ENCODE measurements around the gene CACNA1C. TPM values are rescaled to one million over a fixed set of nuclear protein-coding genes. Genes with fewer than 3 reads are reported as not detected.

The CACNA1C gene
- total and polyA plus RNA-seq, 2 donors = 0.71 TPM

DNA sequence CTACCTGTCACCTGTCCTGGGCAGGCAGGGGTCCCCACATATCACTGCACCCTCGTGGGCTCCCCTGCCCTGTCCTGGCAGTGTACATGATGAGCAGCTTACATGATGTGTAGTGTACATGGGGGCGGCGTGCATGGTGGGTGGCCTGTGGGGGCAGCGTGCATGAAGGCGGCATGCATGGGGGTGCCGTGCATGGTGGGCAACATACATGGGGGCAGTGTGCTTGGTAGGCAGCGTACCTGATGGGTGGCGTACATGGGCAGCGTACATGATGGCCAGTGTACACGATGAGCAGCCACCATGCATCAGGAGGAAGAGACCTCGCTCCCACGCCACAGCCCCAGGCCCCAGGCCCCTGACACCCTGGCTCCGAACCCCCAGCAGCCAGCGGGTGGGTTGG lies 266.3 kb downstream of the CACNA1C start:
- H3K27ac ChIP-seq (ENCODE audit: low read depth in 1 of 2, low read length in 1 of 2) = no peak overlapping the region
- no peaks in the 10 kb centered on the region for H3K27me3 ChIP-seq (ENCODE audit: control insufficient read depth in 2 of 2, insufficient read depth in 1 of 2, low read length in 1 of 2)
- 98% methylated on average over 14 of the region's 14 CpGs for WGBS
- no peaks in the 10 kb centered on the region for H3K36me3 ChIP-seq (ENCODE audit: control insufficient read depth in 2 of 2, insufficient read depth in 2 of 2, low read length in 1 of 2)
- H3K9me3 ChIP-seq (ENCODE audit: control insufficient read depth in 2 of 2, insufficient read depth in 1 of 2, low read length in 1 of 2) = no peaks in the 10 kb centered on the region
- H3K4me1 ChIP-seq (ENCODE audit: control insufficient read depth in 2 of 2, insufficient read depth in 2 of 2, low read length in 2 of 2) = peaks cover 0 to 10% of the 10 kb centered on the region in 2 donors
- no peak for DNase-seq (ENCODE audit: low read depth in 6 of 9, low spot score in 9 of 9)
- H3K4me3 ChIP-seq (ENCODE audit: low read length in 2 of 2) = no peak overlapping the region

GRCh38 chr12:2319737-2320506 lies 267.1 kb downstream of the CACNA1C start:
- Histone ChIP-seq H3K9me3 (ENCODE audit: control insufficient read depth in 2 of 2, insufficient read depth in 1 of 2, low read length in 1 of 2) (no peaks in the 10 kb centered on the region), H3K4me1 (ENCODE audit: control insufficient read depth in 2 of 2, insufficient read depth in 2 of 2, low read length in 2 of 2) (peaks cover 3 to 18% of the 10 kb centered on the region in 2 donors), H3K27ac (ENCODE audit: low read depth in 1 of 2, low read length in 1 of 2) (no peak overlapping the region), H3K4me3 (ENCODE audit: low read length in 2 of 2) (no peak overlapping the region), H3K36me3 (ENCODE audit: control insufficient read depth in 2 of 2, insufficient read depth in 2 of 2, low read length in 1 of 2) (no peaks in the 10 kb centered on the region), H3K27me3 (ENCODE audit: control insufficient read depth in 2 of 2, insufficient read depth in 1 of 2, low read length in 1 of 2) (no peaks in the 10 kb centered on the region)
- no peak for DNase-seq (ENCODE audit: low read depth in 6 of 9, low spot score in 9 of 9)
- whole genome bisulfite sequencing = 88% methylated on average over 6 of the region's 6 CpGs

GRCh38 chr12:2320841-2321240 lies 268.1 kb downstream of the CACNA1C start:
- Histone ChIP-seq H3K9me3 (ENCODE audit: control insufficient read depth in 2 of 2, insufficient read depth in 1 of 2, low read length in 1 of 2) (no peaks in the 10 kb centered on the region), H3K27ac (ENCODE audit: low read depth in 1 of 2, low read length in 1 of 2) (no peak overlapping the region), H3K27me3 (ENCODE audit: control insufficient read depth in 2 of 2, insufficient read depth in 1 of 2, low read length in 1 of 2) (no peaks in the 10 kb centered on the region), H3K4me3 (ENCODE audit: low read length in 2 of 2) (no peak overlapping the region), H3K36me3 (ENCODE audit: control insufficient read depth in 2 of 2, insufficient read depth in 2 of 2, low read length in 1 of 2) (no peaks in the 10 kb centered on the region), H3K4me1 (ENCODE audit: control insufficient read depth in 2 of 2, insufficient read depth in 2 of 2, low read length in 2 of 2) (peaks cover 3 to 18% of the 10 kb centered on the region in 2 donors)
- DNase-seq (ENCODE audit: low read depth in 6 of 9, low spot score in 9 of 9) = no peak
- 90% methylated on average over 4 of the region's 4 CpGs for WGBS

- WGBS = 57% methylated on average over 14 of the region's 14 CpGs
- Histone ChIP-seq H3K9me3 (ENCODE audit: control insufficient read depth in 2 of 2, insufficient read depth in 1 of 2, low read length in 1 of 2) (no peaks in the 10 kb centered on the region), H3K4me3 (ENCODE audit: low read length in 2 of 2) (no peak overlapping the region), H3K27ac (ENCODE audit: low read depth in 1 of 2, low read length in 1 of 2) (no peak overlapping the region), H3K27me3 (ENCODE audit: control insufficient read depth in 2 of 2, insufficient read depth in 1 of 2, low read length in 1 of 2) (no peaks in the 10 kb centered on the region), H3K36me3 (ENCODE audit: control insufficient read depth in 2 of 2, insufficient read depth in 2 of 2, low read length in 1 of 2) (no peaks in the 10 kb centered on the region), H3K4me1 (ENCODE audit: control insufficient read depth in 2 of 2, insufficient read depth in 2 of 2, low read length in 2 of 2) (peaks cover 3 to 18% of the 10 kb centered on the region in 2 donors)
- no peak for DNase-seq (ENCODE audit: low read depth in 6 of 9, low spot score in 9 of 9)
Observed at GRCh38 chr12:2322554-2323120, 269.9 kb downstream of the CACNA1C start.

- Histone ChIP-seq H3K27me3 (ENCODE audit: control insufficient read depth in 2 of 2, insufficient read depth in 1 of 2, low read length in 1 of 2) (no peaks in the 10 kb centered on the region), H3K4me1 (ENCODE audit: control insufficient read depth in 2 of 2, insufficient read depth in 2 of 2, low read length in 2 of 2) (peaks cover 3 to 18% of the 10 kb centered on the region in 2 donors), H3K36me3 (ENCODE audit: control insufficient read depth in 2 of 2, insufficient read depth in 2 of 2, low read length in 1 of 2) (no peaks in the 10 kb centered on the region), H3K9me3 (ENCODE audit: control insufficient read depth in 2 of 2, insufficient read depth in 1 of 2, low read length in 1 of 2) (no peaks in the 10 kb centered on the region), H3K27ac (ENCODE audit: low read depth in 1 of 2, low read length in 1 of 2) (no peak overlapping the region), H3K4me3 (ENCODE audit: low read length in 2 of 2) (no peak overlapping the region)
- DNase-seq (ENCODE audit: low read depth in 6 of 9, low spot score in 9 of 9) = no peak
- WGBS = 85% methylated on average over 9 of the region's 9 CpGs
Observed at GRCh38 chr12:2323532-2324255, 270.9 kb downstream of the CACNA1C start.

DNA sequence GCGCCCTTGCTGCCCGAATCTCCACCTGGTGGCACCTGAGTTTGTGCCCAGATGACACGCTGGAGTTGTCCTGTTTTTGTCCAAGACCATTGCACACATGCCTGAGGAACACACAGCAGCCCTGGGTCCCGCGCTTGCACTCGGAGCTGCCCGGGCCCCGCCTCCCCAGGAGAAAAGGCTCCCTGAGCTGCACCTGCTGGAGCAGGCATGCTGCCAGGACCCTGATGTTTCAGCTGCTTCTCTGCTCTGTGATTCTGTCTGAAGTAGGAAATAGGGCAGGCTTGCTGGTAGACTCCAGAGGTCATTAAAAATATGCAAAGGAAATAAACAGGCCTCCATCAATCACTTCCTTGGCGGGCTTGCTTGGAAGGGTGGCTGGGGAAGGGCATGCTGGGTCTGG lies 271.6 kb downstream of the CACNA1C start:
- no peak overlapping the region for H3K27ac ChIP-seq (ENCODE audit: low read depth in 1 of 2, low read length in 1 of 2)
- H3K27me3 ChIP-seq (ENCODE audit: control insufficient read depth in 2 of 2, insufficient read depth in 1 of 2, low read length in 1 of 2) = no peaks in the 10 kb centered on the region
- no peak overlapping the region for H3K4me3 ChIP-seq (ENCODE audit: low read length in 2 of 2)
- no peaks in the 10 kb centered on the region for H3K36me3 ChIP-seq (ENCODE audit: control insufficient read depth in 2 of 2, insufficient read depth in 2 of 2, low read length in 1 of 2)
- WGBS = 25% methylated on average over 9 of the region's 9 CpGs
- no peaks in the 10 kb centered on the region for H3K9me3 ChIP-seq (ENCODE audit: control insufficient read depth in 2 of 2, insufficient read depth in 1 of 2, low read length in 1 of 2)
- peaks cover 3 to 18% of the 10 kb centered on the region in 2 donors for H3K4me1 ChIP-seq (ENCODE audit: control insufficient read depth in 2 of 2, insufficient read depth in 2 of 2, low read length in 2 of 2)
- peak in 1 of 9 donors; percentile 31 for DNase-seq (ENCODE audit: low read depth in 6 of 9, low spot score in 9 of 9)

- Histone ChIP-seq H3K36me3 (ENCODE audit: control insufficient read depth in 2 of 2, insufficient read depth in 2 of 2, low read length in 1 of 2) (no peaks in the 10 kb centered on the region), H3K27me3 (ENCODE audit: control insufficient read depth in 2 of 2, insufficient read depth in 1 of 2, low read length in 1 of 2) (no peaks in the 10 kb centered on the region), H3K4me1 (ENCODE audit: control insufficient read depth in 2 of 2, insufficient read depth in 2 of 2, low read length in 2 of 2) (peaks cover 3 to 18% of the 10 kb centered on the region in 2 donors), H3K9me3 (ENCODE audit: control insufficient read depth in 2 of 2, insufficient read depth in 1 of 2, low read length in 1 of 2) (no peaks in the 10 kb centered on the region), H3K27ac (ENCODE audit: low read depth in 1 of 2, low read length in 1 of 2) (no peak overlapping the region), H3K4me3 (ENCODE audit: low read length in 2 of 2) (no peak overlapping the region)
- WGBS = 92% methylated on average over 8 of the region's 8 CpGs
- DNase-seq (ENCODE audit: low read depth in 6 of 9, low spot score in 9 of 9) = no peak
Observed at GRCh38 chr12:2325519-2325918, 272.7 kb downstream of the CACNA1C start.

DNA sequence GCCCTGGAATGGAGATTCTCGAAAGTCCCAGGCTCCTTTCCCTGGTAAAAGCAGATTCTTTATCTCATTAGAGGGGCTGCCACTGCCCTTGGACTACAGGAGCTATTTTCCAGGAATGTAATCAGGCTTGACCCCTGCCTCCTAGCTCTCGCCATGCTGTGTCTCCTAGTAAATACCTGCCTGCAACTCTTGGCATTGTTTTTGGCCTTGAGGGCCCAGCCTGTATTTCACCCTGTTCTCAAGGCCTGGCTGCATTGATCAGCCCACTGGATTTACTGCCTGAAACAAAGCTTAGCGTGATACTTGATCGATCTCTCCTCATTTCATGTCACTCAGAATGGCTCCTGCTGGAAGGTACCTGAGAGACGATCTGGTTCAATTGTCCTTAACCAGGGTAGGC lies 273.7 kb downstream of the CACNA1C start:
- Histone ChIP-seq H3K27me3 (ENCODE audit: control insufficient read depth in 2 of 2, insufficient read depth in 1 of 2, low read length in 1 of 2) (no peaks in the 10 kb centered on the region), H3K4me1 (ENCODE audit: control insufficient read depth in 2 of 2, insufficient read depth in 2 of 2, low read length in 2 of 2) (peaks cover 3 to 18% of the 10 kb centered on the region in 2 donors), H3K9me3 (ENCODE audit: control insufficient read depth in 2 of 2, insufficient read depth in 1 of 2, low read length in 1 of 2) (no peaks in the 10 kb centered on the region), H3K4me3 (ENCODE audit: low read length in 2 of 2) (no peak overlapping the region), H3K36me3 (ENCODE audit: control insufficient read depth in 2 of 2, insufficient read depth in 2 of 2, low read length in 1 of 2) (no peaks in the 10 kb centered on the region), H3K27ac (ENCODE audit: low read depth in 1 of 2, low read length in 1 of 2) (no peak overlapping the region)
- DNase-seq (ENCODE audit: low read depth in 6 of 9, low spot score in 9 of 9) = no peak
- WGBS = over 99% methylated on average over 5 of the region's 5 CpGs

GRCh38 chr12:2328661-2329060 lies 275.9 kb downstream of the CACNA1C start:
- 97% methylated on average over 3 of the region's 3 CpGs for WGBS
- no peak overlapping the region for H3K4me3 ChIP-seq (ENCODE audit: low read length in 2 of 2)
- no peaks in the 10 kb centered on the region for H3K36me3 ChIP-seq (ENCODE audit: control insufficient read depth in 2 of 2, insufficient read depth in 2 of 2, low read length in 1 of 2)
- no peaks in the 10 kb centered on the region for H3K27me3 ChIP-seq (ENCODE audit: control insufficient read depth in 2 of 2, insufficient read depth in 1 of 2, low read length in 1 of 2)
- no peaks in the 10 kb centered on the region for H3K9me3 ChIP-seq (ENCODE audit: control insufficient read depth in 2 of 2, insufficient read depth in 1 of 2, low read length in 1 of 2)
- H3K27ac ChIP-seq (ENCODE audit: low read depth in 1 of 2, low read length in 1 of 2) = no peak overlapping the region
- no peak for DNase-seq (ENCODE audit: low read depth in 6 of 9, low spot score in 9 of 9)
- H3K4me1 ChIP-seq (ENCODE audit: control insufficient read depth in 2 of 2, insufficient read depth in 2 of 2, low read length in 2 of 2) = peaks cover 3 to 13% of the 10 kb centered on the region in 2 donors

Measured in thymus (tissue), 11 donors.